HepG2 (cell line): ENCODE results near the gene FCRLA. TPM values are rescaled to one million over a fixed set of nuclear protein-coding genes. Genes with fewer than 3 reads are reported as not detected.
A peak's percentile ranks its signal among the peaks of the same experiment; 100 is the strongest.

Experiments
- CBX5 ChIP-seq: sonication (generic); formaldehyde crosslinking; IDR thresholded peaks from 2 replicates; pipeline ENCODE4 v1.4.0; 2020; ENCODE audit warnings: missing genetic modification reagents, borderline replicate concordance
- GTF3A ChIP-seq: sonication (generic); formaldehyde crosslinking; conservative IDR thresholded peaks from 2 replicates; pipeline ENCODE4 v1.4.0; 2020; ENCODE audit warnings: mild to moderate bottlenecking, missing genetic modification reagents
- JARID2 ChIP-seq: sonication (generic); formaldehyde crosslinking; IDR thresholded peaks from 2 replicates; pipeline ENCODE4 v1.8.1; 2023; ENCODE audit warnings: missing genetic modification reagents, inconsistent platforms; ENCODE audit not compliant: insufficient replicate concordance
- KAT2B ChIP-seq: fragments of 150-350 bp; IDR thresholded peaks from 2 replicates; pipeline ENCODE4 v1.6.1; 2014; ENCODE audit warnings: low read depth, low read length, borderline replicate concordance
- KDM5A ChIP-seq: fragments of 200-600 bp; sonication (generic); IDR thresholded peaks from 2 replicates; pipeline ENCODE4 v1.7.0; 2018; ENCODE audit warnings: antibody characterized with exemption, mild to moderate bottlenecking, low read length, borderline replicate concordance
- NFE2 ChIP-seq: sonication (generic); formaldehyde crosslinking; IDR thresholded peaks from 2 replicates; pipeline ENCODE4 v1.4.0; 2020; ENCODE audit warnings: missing genetic modification reagents
- NFE2L1 ChIP-seq: sonication (generic); formaldehyde crosslinking; IDR thresholded peaks from 2 replicates; pipeline ENCODE4 v1.4.0; 2020; ENCODE audit warnings: missing genetic modification reagents, mild to moderate bottlenecking, borderline replicate concordance
- POGZ ChIP-seq: sonication (generic); formaldehyde crosslinking; IDR thresholded peaks from 2 replicates; pipeline ENCODE4 v1.4.0; 2020; ENCODE audit warnings: mild to moderate bottlenecking, missing genetic modification reagents
- PRPF4 ChIP-seq: fragments of 200-400 bp; formaldehyde crosslinking; IDR thresholded peaks from 2 replicates; pipeline ENCODE4 v1.6.1; 2016; ENCODE audit warnings: low read length, low read depth; ENCODE audit not compliant: poor library complexity, severe bottlenecking
- RFX3 ChIP-seq: IDR thresholded peaks from 2 replicates; pipeline ENCODE4 v1.6.1; 2016; ENCODE audit warnings: missing biosample characterization, missing genetic modification reagents
- SNRNP70 ChIP-seq: fragments of 200-400 bp; formaldehyde crosslinking; IDR thresholded peaks from 2 replicates; pipeline ENCODE4 v1.6.1; 2017; ENCODE audit warnings: mild to moderate bottlenecking, low read depth, low read length, moderate library complexity
- SRSF1 ChIP-seq: fragments of 200-400 bp; formaldehyde crosslinking; optimal IDR thresholded peaks from 2 replicates; pipeline ENCODE3; 2017; ENCODE audit warnings: mild to moderate bottlenecking, low read depth, low read length, moderate library complexity
- TMF1 ChIP-seq: sonication (generic); formaldehyde crosslinking; IDR thresholded peaks from 2 replicates; pipeline ENCODE4 v1.8.1; 2022; ENCODE audit warnings: low read depth, missing genetic modification reagents
- ZNF501 ChIP-seq: sonication (generic); formaldehyde crosslinking; IDR thresholded peaks from 2 replicates; pipeline ENCODE4 v1.5.1; 2020; ENCODE audit warnings: mild to moderate bottlenecking, moderate library complexity, missing genetic modification reagents
- polyA plus RNA-seq, 8 experiments: library from polyadenylated mRNA; depleted of rRNA in 3 of 8; stranded (reverse) in 7 of 8; unstranded in 1 of 8; fragments of >200 nt; fragmentation: Illumina TruSeq in 4 of 8; extraction: Trizol in 4 of 8; gene quantifications; 2 replicates each; pipeline versions ENCODE4 v1.2.1 to v1.2.3, GENCODE V29; 2011 to 2016; ENCODE audit warnings: low read depth in 4 of 8, missing spikeins in 1 of 8, mixed read lengths in 1 of 8; ENCODE audit not compliant: insufficient read depth in 1 of 8
- total RNA-seq, 5 experiments: library from RNA; depleted of rRNA; stranded (reverse); fragments of >200 nt; fragmentation: Illumina TruSeq; extraction: Trizol; gene quantifications; 2 replicates each; pipeline ENCODE4 v1.2.3, GENCODE V29; 2016; ENCODE audit warnings: low read depth in 1 of 5
- TF ChIP-seq, protein P1 (sequence below): sonication (generic); formaldehyde crosslinking; IDR thresholded peaks from 2 replicates; pipeline ENCODE4 v1.5.0; 2020; ENCODE audit warnings: missing genetic modification reagents
- TF ChIP-seq, protein P2 (sequence below): sonication (generic); formaldehyde crosslinking; IDR thresholded peaks from 2 replicates; pipeline ENCODE4 v1.4.0; 2020; ENCODE audit warnings: missing genetic modification reagents
- TF ChIP-seq, protein P3 (sequence below): sonication (generic); formaldehyde crosslinking; IDR thresholded peaks from 2 replicates; pipeline ENCODE4 v1.4.0; 2020; ENCODE audit warnings: mild to moderate bottlenecking, missing genetic modification reagents
- TF ChIP-seq, protein P4 (sequence below): IDR thresholded peaks from 2 replicates; pipeline ENCODE4 v1.6.1; 2018; ENCODE audit warnings: missing genetic modification reagents

FCRLA gene
- total and polyA plus RNA-seq, 2 of the 13 experiments (the other 11 are each of a cell fraction or from before 2014, with no cell fraction given), result not detected

DNA sequence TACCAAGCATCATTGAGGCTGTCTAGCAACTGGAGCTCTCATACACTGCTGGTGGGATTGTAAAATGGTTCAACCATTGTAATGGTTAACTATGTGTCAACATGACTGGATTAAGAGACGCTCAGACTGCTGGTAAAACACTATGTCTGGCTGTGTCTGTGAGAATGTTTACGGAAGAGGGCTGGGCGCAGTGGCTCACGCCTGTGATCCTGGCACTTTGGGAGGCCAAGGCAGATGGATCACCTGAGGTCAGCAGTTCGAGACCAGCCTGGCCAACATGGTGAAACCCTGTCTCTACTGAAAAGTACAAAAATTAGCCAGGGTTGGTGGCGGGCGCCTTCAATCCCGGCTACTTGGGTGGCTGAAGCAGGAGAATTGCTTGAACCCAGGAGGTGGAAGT, 4.8 kb upstream of the FCRLA start (continued):
- TF ChIP-seq GTF3A (CRISPR knock-in tag), result 0 out of 2 replicates have a peak, but pooled peaks have one; percentile 63
- TF ChIP-seq PRPF4, result no peak
- TF ChIP-seq, protein P1, sequence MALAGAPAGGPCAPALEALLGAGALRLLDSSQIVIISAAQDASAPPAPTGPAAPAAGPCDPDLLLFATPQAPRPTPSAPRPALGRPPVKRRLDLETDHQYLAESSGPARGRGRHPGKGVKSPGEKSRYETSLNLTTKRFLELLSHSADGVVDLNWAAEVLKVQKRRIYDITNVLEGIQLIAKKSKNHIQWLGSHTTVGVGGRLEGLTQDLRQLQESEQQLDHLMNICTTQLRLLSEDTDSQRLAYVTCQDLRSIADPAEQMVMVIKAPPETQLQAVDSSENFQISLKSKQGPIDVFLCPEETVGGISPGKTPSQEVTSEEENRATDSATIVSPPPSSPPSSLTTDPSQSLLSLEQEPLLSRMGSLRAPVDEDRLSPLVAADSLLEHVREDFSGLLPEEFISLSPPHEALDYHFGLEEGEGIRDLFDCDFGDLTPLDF (CRISPR knock-in tag), result no peak
- TF ChIP-seq SNRNP70, result no peak
- no peak for TF ChIP-seq KDM5A
- TF ChIP-seq CBX5 (CRISPR knock-in tag), result peak; percentile 50; the same call in 1 of the 2 replicates
- no peak for TF ChIP-seq KAT2B
- TF ChIP-seq, protein P2, sequence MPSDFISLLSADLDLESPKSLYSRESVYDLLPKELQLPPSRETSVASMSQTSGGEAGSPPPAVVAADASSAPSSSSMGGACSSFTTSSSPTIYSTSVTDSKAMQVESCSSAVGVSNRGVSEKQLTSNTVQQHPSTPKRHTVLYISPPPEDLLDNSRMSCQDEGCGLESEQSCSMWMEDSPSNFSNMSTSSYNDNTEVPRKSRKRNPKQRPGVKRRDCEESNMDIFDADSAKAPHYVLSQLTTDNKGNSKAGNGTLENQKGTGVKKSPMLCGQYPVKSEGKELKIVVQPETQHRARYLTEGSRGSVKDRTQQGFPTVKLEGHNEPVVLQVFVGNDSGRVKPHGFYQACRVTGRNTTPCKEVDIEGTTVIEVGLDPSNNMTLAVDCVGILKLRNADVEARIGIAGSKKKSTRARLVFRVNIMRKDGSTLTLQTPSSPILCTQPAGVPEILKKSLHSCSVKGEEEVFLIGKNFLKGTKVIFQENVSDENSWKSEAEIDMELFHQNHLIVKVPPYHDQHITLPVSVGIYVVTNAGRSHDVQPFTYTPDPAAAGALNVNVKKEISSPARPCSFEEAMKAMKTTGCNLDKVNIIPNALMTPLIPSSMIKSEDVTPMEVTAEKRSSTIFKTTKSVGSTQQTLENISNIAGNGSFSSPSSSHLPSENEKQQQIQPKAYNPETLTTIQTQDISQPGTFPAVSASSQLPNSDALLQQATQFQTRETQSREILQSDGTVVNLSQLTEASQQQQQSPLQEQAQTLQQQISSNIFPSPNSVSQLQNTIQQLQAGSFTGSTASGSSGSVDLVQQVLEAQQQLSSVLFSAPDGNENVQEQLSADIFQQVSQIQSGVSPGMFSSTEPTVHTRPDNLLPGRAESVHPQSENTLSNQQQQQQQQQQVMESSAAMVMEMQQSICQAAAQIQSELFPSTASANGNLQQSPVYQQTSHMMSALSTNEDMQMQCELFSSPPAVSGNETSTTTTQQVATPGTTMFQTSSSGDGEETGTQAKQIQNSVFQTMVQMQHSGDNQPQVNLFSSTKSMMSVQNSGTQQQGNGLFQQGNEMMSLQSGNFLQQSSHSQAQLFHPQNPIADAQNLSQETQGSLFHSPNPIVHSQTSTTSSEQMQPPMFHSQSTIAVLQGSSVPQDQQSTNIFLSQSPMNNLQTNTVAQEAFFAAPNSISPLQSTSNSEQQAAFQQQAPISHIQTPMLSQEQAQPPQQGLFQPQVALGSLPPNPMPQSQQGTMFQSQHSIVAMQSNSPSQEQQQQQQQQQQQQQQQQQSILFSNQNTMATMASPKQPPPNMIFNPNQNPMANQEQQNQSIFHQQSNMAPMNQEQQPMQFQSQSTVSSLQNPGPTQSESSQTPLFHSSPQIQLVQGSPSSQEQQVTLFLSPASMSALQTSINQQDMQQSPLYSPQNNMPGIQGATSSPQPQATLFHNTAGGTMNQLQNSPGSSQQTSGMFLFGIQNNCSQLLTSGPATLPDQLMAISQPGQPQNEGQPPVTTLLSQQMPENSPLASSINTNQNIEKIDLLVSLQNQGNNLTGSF (CRISPR knock-in tag), result no peak
- TF ChIP-seq ZNF501 (CRISPR knock-in tag), result no peak
- TF ChIP-seq NFE2 (CRISPR knock-in tag), result no peak
- TF ChIP-seq SRSF1, result no peak
- TF ChIP-seq TMF1 (CRISPR knock-in tag), result no peak
- no peak for TF ChIP-seq NFE2L1 (CRISPR knock-in tag)
- TF ChIP-seq JARID2 (CRISPR knock-in tag), result no peak
- TF ChIP-seq, protein P3, sequence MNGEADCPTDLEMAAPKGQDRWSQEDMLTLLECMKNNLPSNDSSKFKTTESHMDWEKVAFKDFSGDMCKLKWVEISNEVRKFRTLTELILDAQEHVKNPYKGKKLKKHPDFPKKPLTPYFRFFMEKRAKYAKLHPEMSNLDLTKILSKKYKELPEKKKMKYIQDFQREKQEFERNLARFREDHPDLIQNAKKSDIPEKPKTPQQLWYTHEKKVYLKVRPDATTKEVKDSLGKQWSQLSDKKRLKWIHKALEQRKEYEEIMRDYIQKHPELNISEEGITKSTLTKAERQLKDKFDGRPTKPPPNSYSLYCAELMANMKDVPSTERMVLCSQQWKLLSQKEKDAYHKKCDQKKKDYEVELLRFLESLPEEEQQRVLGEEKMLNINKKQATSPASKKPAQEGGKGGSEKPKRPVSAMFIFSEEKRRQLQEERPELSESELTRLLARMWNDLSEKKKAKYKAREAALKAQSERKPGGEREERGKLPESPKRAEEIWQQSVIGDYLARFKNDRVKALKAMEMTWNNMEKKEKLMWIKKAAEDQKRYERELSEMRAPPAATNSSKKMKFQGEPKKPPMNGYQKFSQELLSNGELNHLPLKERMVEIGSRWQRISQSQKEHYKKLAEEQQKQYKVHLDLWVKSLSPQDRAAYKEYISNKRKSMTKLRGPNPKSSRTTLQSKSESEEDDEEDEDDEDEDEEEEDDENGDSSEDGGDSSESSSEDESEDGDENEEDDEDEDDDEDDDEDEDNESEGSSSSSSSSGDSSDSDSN (CRISPR knock-in tag), result peak; percentile 42; the same call in 1 of the 2 replicates
- TF ChIP-seq, protein P4, sequence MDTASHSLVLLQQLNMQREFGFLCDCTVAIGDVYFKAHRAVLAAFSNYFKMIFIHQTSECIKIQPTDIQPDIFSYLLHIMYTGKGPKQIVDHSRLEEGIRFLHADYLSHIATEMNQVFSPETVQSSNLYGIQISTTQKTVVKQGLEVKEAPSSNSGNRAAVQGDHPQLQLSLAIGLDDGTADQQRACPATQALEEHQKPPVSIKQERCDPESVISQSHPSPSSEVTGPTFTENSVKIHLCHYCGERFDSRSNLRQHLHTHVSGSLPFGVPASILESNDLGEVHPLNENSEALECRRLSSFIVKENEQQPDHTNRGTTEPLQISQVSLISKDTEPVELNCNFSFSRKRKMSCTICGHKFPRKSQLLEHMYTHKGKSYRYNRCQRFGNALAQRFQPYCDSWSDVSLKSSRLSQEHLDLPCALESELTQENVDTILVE (CRISPR knock-in tag), result no peak
- no peak for TF ChIP-seq RFX3 (CRISPR knock-in tag)
- TF ChIP-seq POGZ, result peak; percentile 79
